H1 (cell line): ENCODE data around the gene RBM20. TPM values are rescaled to one million over a fixed set of nuclear protein-coding genes. Genes with fewer than 3 reads are reported as not detected.

Source experiments
- BACH1 ChIP-seq: IDR thresholded peaks from 2 replicates; pipeline ENCODE4 v1.6.1; 2012; ENCODE audit warnings: low read length, improper control_type of control experiment
- CBX5 ChIP-seq: fragments of 300-800, 300-1000 bp; sonication (generic); IDR thresholded peaks from 2 replicates; pipeline ENCODE4 v1.7.1; 2016; ENCODE audit warnings: antibody characterized with exemption, low read length, low read depth
- CHD1 ChIP-seq: IDR thresholded peaks from 2 replicates; pipeline ENCODE4 v1.6.1; 2012; ENCODE audit warnings: low read depth, low read length, improper control_type of control experiment
- RXRA ChIP-seq: IDR thresholded peaks from 2 replicates; pipeline ENCODE4 v1.6.1; 2011; ENCODE audit warnings: low read depth, mild to moderate bottlenecking, low read length, moderate library complexity; ENCODE audit not compliant: insufficient read depth
- TEAD4 ChIP-seq: IDR thresholded peaks from 2 replicates; pipeline ENCODE4 v1.6.1; 2012; ENCODE audit warnings: low read depth, low read length, inconsistent platforms, mixed read lengths
- USF2 ChIP-seq: IDR thresholded peaks from 2 replicates; pipeline ENCODE4 v1.6.1; 2011; ENCODE audit warnings: low read length, improper control_type of control experiment
- YY1 ChIP-seq: IDR thresholded peaks from 2 replicates; pipeline ENCODE4 v1.6.1; 2011; ENCODE audit warnings: low read depth, mild to moderate bottlenecking, low read length
- polyA plus RNA-seq, 7 experiments: library from polyadenylated mRNA; depleted of rRNA in 3 of 7; stranded (reverse) in 5 of 7; unstranded in 2 of 7; fragments of >200 nt in 5 of 7; fragments of 200-250 nt in 2 of 7; gene quantifications; 1 replicate in 5 of 7; 2 replicates in 1 of 7; 4 replicates in 1 of 7; pipeline versions ENCODE4 v1.2.1 to v1.2.3, GENCODE V29; 2011 to 2013; ENCODE audit warnings: missing spikeins in 2 of 7, mixed read lengths in 2 of 7
- total RNA-seq: library from RNA; stranded (reverse); fragmentation: NEBNext Ultra II Directional; extraction: Animal tissue kit (Norgen Biotek cat#: 25700); gene quantifications from 2 replicates; pipeline ENCODE4 v1.2.1, GENCODE V29; 2021
- TF ChIP-seq, protein P1 (sequence below): fragments of 300-600 bp; sonication (generic); IDR thresholded peaks from 2 replicates; pipeline ENCODE4 v1.7.1; 2012; ENCODE audit warnings: low read length, moderate library complexity, mild to moderate bottlenecking, inconsistent platforms; ENCODE audit not compliant: insufficient replicate concordance

The RBM20 gene
- total and polyA plus RNA-seq, 2 of the 8 experiments (the other 6 are each of a cell fraction or from before 2014, with no cell fraction given) = 0.05 to 0.63 TPM

GRCh38 chr10:110680273-110681020 lies 36.3 kb downstream of the RBM20 start (continued):
- TF ChIP-seq, protein P1, sequence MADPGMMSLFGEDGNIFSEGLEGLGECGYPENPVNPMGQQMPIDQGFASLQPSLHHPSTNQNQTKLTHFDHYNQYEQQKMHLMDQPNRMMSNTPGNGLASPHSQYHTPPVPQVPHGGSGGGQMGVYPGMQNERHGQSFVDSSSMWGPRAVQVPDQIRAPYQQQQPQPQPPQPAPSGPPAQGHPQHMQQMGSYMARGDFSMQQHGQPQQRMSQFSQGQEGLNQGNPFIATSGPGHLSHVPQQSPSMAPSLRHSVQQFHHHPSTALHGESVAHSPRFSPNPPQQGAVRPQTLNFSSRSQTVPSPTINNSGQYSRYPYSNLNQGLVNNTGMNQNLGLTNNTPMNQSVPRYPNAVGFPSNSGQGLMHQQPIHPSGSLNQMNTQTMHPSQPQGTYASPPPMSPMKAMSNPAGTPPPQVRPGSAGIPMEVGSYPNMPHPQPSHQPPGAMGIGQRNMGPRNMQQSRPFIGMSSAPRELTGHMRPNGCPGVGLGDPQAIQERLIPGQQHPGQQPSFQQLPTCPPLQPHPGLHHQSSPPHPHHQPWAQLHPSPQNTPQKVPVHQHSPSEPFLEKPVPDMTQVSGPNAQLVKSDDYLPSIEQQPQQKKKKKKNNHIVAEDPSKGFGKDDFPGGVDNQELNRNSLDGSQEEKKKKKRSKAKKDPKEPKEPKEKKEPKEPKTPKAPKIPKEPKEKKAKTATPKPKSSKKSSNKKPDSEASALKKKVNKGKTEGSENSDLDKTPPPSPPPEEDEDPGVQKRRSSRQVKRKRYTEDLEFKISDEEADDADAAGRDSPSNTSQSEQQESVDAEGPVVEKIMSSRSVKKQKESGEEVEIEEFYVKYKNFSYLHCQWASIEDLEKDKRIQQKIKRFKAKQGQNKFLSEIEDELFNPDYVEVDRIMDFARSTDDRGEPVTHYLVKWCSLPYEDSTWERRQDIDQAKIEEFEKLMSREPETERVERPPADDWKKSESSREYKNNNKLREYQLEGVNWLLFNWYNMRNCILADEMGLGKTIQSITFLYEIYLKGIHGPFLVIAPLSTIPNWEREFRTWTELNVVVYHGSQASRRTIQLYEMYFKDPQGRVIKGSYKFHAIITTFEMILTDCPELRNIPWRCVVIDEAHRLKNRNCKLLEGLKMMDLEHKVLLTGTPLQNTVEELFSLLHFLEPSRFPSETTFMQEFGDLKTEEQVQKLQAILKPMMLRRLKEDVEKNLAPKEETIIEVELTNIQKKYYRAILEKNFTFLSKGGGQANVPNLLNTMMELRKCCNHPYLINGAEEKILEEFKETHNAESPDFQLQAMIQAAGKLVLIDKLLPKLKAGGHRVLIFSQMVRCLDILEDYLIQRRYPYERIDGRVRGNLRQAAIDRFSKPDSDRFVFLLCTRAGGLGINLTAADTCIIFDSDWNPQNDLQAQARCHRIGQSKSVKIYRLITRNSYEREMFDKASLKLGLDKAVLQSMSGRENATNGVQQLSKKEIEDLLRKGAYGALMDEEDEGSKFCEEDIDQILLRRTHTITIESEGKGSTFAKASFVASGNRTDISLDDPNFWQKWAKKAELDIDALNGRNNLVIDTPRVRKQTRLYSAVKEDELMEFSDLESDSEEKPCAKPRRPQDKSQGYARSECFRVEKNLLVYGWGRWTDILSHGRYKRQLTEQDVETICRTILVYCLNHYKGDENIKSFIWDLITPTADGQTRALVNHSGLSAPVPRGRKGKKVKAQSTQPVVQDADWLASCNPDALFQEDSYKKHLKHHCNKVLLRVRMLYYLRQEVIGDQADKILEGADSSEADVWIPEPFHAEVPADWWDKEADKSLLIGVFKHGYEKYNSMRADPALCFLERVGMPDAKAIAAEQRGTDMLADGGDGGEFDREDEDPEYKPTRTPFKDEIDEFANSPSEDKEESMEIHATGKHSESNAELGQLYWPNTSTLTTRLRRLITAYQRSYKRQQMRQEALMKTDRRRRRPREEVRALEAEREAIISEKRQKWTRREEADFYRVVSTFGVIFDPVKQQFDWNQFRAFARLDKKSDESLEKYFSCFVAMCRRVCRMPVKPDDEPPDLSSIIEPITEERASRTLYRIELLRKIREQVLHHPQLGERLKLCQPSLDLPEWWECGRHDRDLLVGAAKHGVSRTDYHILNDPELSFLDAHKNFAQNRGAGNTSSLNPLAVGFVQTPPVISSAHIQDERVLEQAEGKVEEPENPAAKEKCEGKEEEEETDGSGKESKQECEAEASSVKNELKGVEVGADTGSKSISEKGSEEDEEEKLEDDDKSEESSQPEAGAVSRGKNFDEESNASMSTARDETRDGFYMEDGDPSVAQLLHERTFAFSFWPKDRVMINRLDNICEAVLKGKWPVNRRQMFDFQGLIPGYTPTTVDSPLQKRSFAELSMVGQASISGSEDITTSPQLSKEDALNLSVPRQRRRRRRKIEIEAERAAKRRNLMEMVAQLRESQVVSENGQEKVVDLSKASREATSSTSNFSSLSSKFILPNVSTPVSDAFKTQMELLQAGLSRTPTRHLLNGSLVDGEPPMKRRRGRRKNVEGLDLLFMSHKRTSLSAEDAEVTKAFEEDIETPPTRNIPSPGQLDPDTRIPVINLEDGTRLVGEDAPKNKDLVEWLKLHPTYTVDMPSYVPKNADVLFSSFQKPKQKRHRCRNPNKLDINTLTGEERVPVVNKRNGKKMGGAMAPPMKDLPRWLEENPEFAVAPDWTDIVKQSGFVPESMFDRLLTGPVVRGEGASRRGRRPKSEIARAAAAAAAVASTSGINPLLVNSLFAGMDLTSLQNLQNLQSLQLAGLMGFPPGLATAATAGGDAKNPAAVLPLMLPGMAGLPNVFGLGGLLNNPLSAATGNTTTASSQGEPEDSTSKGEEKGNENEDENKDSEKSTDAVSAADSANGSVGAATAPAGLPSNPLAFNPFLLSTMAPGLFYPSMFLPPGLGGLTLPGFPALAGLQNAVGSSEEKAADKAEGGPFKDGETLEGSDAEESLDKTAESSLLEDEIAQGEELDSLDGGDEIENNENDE = no peak
- no peak for TF ChIP-seq USF2
- no peak for TF ChIP-seq CBX5
- no peak for TF ChIP-seq BACH1
- TF ChIP-seq YY1 = no peak
- no peak for TF ChIP-seq RXRA
- TF ChIP-seq TEAD4 = no peak
- no peak for TF ChIP-seq CHD1
